CD4-positive, alpha-beta T cell (primary cell): ENCODE results near the gene BRIX1. TPM values are rescaled to one million over a fixed set of nuclear protein-coding genes. Genes with fewer than 3 reads are reported as not detected.

ENCODE experiments used
- ATAC-seq: fragments of 200-7000 bp; cut with Tn5 transposase; one replicate; pipeline ENCODE4 v1.10.0; 2022; ENCODE audit warnings: mild to moderate bottlenecking; ENCODE audit not compliant: poor library complexity
- CTCF ChIA-PET: fragments of 350-600 bp; sonication (Branson Sonifier 250); formaldehyde crosslinking; loops from one replicate; lab custom pipeline; 2021; ENCODE audit warnings: antibody characterized with exemption, inconsistent platforms; lab: Charles Lee
- POLR2A ChIA-PET: fragments of 350-600 bp; sonication (Branson Sonifier 250); formaldehyde crosslinking; loops from one replicate; lab custom pipeline; 2021; ENCODE audit warnings: antibody characterized with exemption, inconsistent platforms; lab: Charles Lee
- DNase-seq, 14 experiments: peaks; one replicate each; pipeline ENCODE4 v3.0.0-alpha.2; 2013 to 2020; ENCODE audit warnings: mixed read lengths in 2 of 14
- H3K27ac ChIP-seq, 2 donors: one replicate each; pipeline versions ENCODE4 v1.5.1 to v1.7.0; 2013; ENCODE audit warnings: low read length in 2 of 2, low read depth in 1 of 2, mild to moderate bottlenecking in 1 of 2
- H3K27me3 ChIP-seq, 2 experiments: 1 replicate in 1 of 2; 2 replicates in 1 of 2; pipeline versions ENCODE4 v1.6.1 to v1.7.0; 2013; ENCODE audit warnings: low read length in 2 of 2, control low read depth in 1 of 2, mild to moderate bottlenecking in 1 of 2, moderate library complexity in 1 of 2; ENCODE audit not compliant: insufficient read depth in 2 of 2, control insufficient read depth in 1 of 2
- H3K36me3 ChIP-seq: one replicate; pipeline ENCODE4 v1.6.1; 2013; ENCODE audit warnings: low read length, control low read depth; ENCODE audit not compliant: insufficient read depth
- H3K4me1 ChIP-seq: one replicate; pipeline ENCODE4 v1.6.1; 2013; ENCODE audit warnings: low read length, control low read depth; ENCODE audit not compliant: insufficient read depth
- H3K4me3 ChIP-seq: one replicate; pipeline ENCODE4 v1.5.1; 2013; ENCODE audit warnings: mild to moderate bottlenecking, low read length, moderate library complexity
- H3K9me3 ChIP-seq, 2 experiments: 1 replicate in 1 of 2; 2 replicates in 1 of 2; pipeline versions ENCODE4 v1.6.1 to v1.7.0; 2013; ENCODE audit warnings: low read length in 2 of 2, mild to moderate bottlenecking in 2 of 2, control low read depth in 1 of 2, moderate library complexity in 1 of 2; ENCODE audit not compliant: control insufficient read depth in 1 of 2, insufficient read depth in 1 of 2
- H3K27ac Mint-ChIP-seq: one replicate; pipeline ENCODE4 v1.8.0; 2020; ENCODE audit warnings: mixed read lengths
- H3K27me3 Mint-ChIP-seq: one replicate; pipeline ENCODE4 v1.8.0; 2021; ENCODE audit warnings: mixed read lengths
- H3K36me3 Mint-ChIP-seq: one replicate; pipeline ENCODE4 v1.8.0; 2021; ENCODE audit warnings: low read depth, mixed read lengths
- H3K4me1 Mint-ChIP-seq: one replicate; pipeline ENCODE4 v1.8.0; 2021; ENCODE audit warnings: low read depth, mixed read lengths
- H3K4me3 Mint-ChIP-seq: one replicate; pipeline ENCODE4 v1.8.0; 2020; ENCODE audit warnings: mild to moderate bottlenecking, mixed read lengths
- H3K9me3 Mint-ChIP-seq: one replicate; pipeline ENCODE4 v1.8.0; 2020; ENCODE audit warnings: mixed read lengths
- CTCF ChIP-seq: fragments of 200-600 bp; IDR thresholded peaks from one replicate; pipeline ENCODE4 v1.8.0; 2022; ENCODE audit warnings: antibody characterized with exemption, mild to moderate bottlenecking
- intact Hi-C, 2 experiments: fragments of 100-400 bp; cut with DNase I in 1 of 2; cut with micrococcal nuclease in 1 of 2; formaldehyde crosslinking; loops; one replicate each; pipeline versions ENCODE4 v1.15.1 to v1.9.0; 2023 to 2025; cut with DNase I, micrococcal nuclease
- total RNA-seq, 174 experiments: library from RNA in 2 of 174; stranded (reverse) in 2 of 174; gene quantifications; one replicate each; pipeline ENCODE4 v1.2.3 and lab custom pipeline; 2021 to 2026

The BRIX1 gene
- total RNA-seq, 2 experiments from 2014 or later, result 29.7 to 30.2 TPM

DNA sequence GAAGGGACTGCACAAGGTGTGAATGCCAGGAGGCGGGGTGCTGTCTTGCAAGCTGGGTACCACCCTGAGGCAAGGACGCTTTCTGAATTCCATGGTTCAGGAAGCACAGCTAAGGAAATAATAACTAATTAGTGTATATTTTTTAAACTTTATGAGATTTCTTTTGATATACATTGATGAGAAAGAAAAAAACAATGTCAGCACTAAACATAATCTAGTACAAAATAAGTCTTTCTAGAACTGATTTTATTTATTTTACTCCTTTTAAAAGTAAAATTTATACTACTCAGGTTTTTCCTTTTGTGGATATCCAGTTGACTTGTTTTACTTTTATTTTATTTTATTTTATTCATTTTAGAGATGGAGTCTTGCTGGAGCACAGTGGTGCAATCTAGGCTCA is 17.4 kb downstream of the BRIX1 start:
- peaks cover 55% of the 10 kb centered on the region for H3K36me3 Mint-ChIP-seq
- TF ChIP-seq CTCF, result no peak
- no peaks in the 10 kb centered on the region for H3K27me3 Mint-ChIP-seq
- DNase-seq (no peak), ATAC-seq (no peak)
- H3K9me3 Mint-ChIP-seq, result no peaks in the 10 kb centered on the region
- H3K27ac Mint-ChIP-seq, result no peak overlapping the region
- Histone ChIP-seq H3K36me3 (peaks cover 37% of the 10 kb centered on the region), H3K9me3 (no peaks in the 10 kb centered on the region), H3K27ac (no peak overlapping the region), H3K4me3 (no peak overlapping the region), H3K4me1 (peaks cover 21% of the 10 kb centered on the region), H3K27me3 (no peaks in the 10 kb centered on the region)
- ChIA-PET CTCF (no interaction called here), POLR2A (no interaction called here)
- intact Hi-C loops, result loop anchor here in 1 of 2 experiments (5.0 to 10.0 kb wide), 2 partner anchors 682 to 1219 kb away; partner anchors contain the start of genes LMBRD2, SKP2 and SPEF2
- H3K4me1 Mint-ChIP-seq, result peaks cover 37% of the 10 kb centered on the region
- no peak overlapping the region for H3K4me3 Mint-ChIP-seq

- intact Hi-C loops, result no loop called here
- H3K27ac ChIP-seq, result no peak overlapping the region
- no peak for TF ChIP-seq CTCF
- Mint-ChIP-seq H3K27me3 (no peaks in the 10 kb centered on the region), H3K27ac (no peak overlapping the region), H3K4me1 (no peaks in the 10 kb centered on the region), H3K9me3 (no peaks in the 10 kb centered on the region), H3K36me3 (peaks cover 89% of the 10 kb centered on the region), H3K4me3 (no peak overlapping the region)
- ChIA-PET CTCF (no interaction called here), POLR2A (no interaction called here)
- H3K27me3 ChIP-seq, result no peaks in the 10 kb centered on the region
- DNase-seq, result no peak
- H3K9me3 ChIP-seq, result no peaks in the 10 kb centered on the region
- ATAC-seq, result no peak
- H3K4me3 ChIP-seq, result no peak overlapping the region
- no peaks in the 10 kb centered on the region for H3K4me1 ChIP-seq
- H3K36me3 ChIP-seq, result peaks cover 88% of the 10 kb centered on the region
These were observed 26.4 kb downstream of the BRIX1 start for GRCh38 chr5:34941936-34942335.

GRCh38 chr5:34944044-34944443 is 28.5 kb downstream of the BRIX1 start:
- no peaks in the 10 kb centered on the region for H3K4me1 Mint-ChIP-seq
- no peak for TF ChIP-seq CTCF
- H3K27me3 ChIP-seq, result no peaks in the 10 kb centered on the region
- CTCF ChIA-PET, result no interaction called here
- peaks cover 69% of the 10 kb centered on the region for H3K36me3 ChIP-seq
- ATAC-seq (no peak), DNase-seq (no peak)
- no peaks in the 10 kb centered on the region for H3K9me3 Mint-ChIP-seq
- no peak overlapping the region for H3K4me3 ChIP-seq
- H3K27me3 Mint-ChIP-seq, result no peaks in the 10 kb centered on the region
- H3K36me3 Mint-ChIP-seq, result peaks cover 89% of the 10 kb centered on the region
- no peak overlapping the region for H3K27ac ChIP-seq
- no peaks in the 10 kb centered on the region for H3K4me1 ChIP-seq
- H3K27ac Mint-ChIP-seq, result no peak overlapping the region
- POLR2A ChIA-PET, result no interaction called here
- intact Hi-C loops, result no loop called here
- H3K4me3 Mint-ChIP-seq, result no peak overlapping the region
- no peaks in the 10 kb centered on the region for H3K9me3 ChIP-seq
